B cell (primary cell): ENCODE data around the gene SMARCD2.

Source experiments
- CTCF ChIP-seq: fragments of 200-600 bp; IDR thresholded peaks from one replicate; pipeline ENCODE4 v1.8.0; 2022; ENCODE audit warnings: antibody characterized with exemption, mild to moderate bottlenecking
- EZH2 ChIP-seq: IDR thresholded peaks from 2 replicates; pipeline ENCODE4 v1.6.1; 2012; ENCODE audit warnings: borderline replicate concordance, low read depth, mild to moderate bottlenecking, moderate library complexity, low read length; ENCODE audit not compliant: insufficient read depth, poor library complexity, severe bottlenecking

- no peak for TF ChIP-seq CTCF
- TF ChIP-seq EZH2: no peak
Measured at GRCh38 chr17:63826468-63827001, 15.9 kb downstream of the SMARCD2 start.
